ENCODE results near the gene GPD2. TPM values are rescaled to one million over a fixed set of nuclear protein-coding genes. Genes with fewer than 3 reads are reported as not detected.

Gene GPD2
- polyA plus RNA-seq, 1 donor (not counting 4 experiments of a cell fraction or from before 2014, with no cell fraction given) = 27.6 TPM

GRCh38 chr2:156517419-156517818 lies 81.2 kb downstream of the GPD2 start:
- dilution Hi-C loops (cut with MboI; ENCODE audit: extremely low pct_ligation_motif_present, low sequenced_read_pairs) = no loop called here

GRCh38 chr2:156518138-156518537 lies 82.0 kb downstream of the GPD2 start:
- Histone ChIP-seq H3K4me1 (ENCODE audit: control insufficient read depth, extremely low read depth, insufficient read depth, low read length) (no peaks in the 10 kb centered on the region), H3K4me2 (ENCODE audit: control insufficient read depth, extremely low read depth, insufficient read depth, low read depth, low read length) (no peak overlapping the region), H3K9ac (ENCODE audit: control insufficient read depth, extremely low read depth, insufficient read depth, low read length) (no peak overlapping the region), H2AFZ (ENCODE audit: control insufficient read depth, low read length) (no peak overlapping the region), H3K9me3 (ENCODE audit: control insufficient read depth, low read depth, low read length) (no peaks in the 10 kb centered on the region), H3K4me3 (ENCODE audit: control insufficient read depth in 2 of 3, extremely low read depth in 1 of 3, insufficient read depth in 2 of 3, low read depth in 1 of 3, low read length in 3 of 3) (no peak overlapping the region), H4K20me1 (ENCODE audit: control insufficient read depth, extremely low read depth, insufficient read depth, low read length) (no peaks in the 10 kb centered on the region), H3K9me1 (ENCODE audit: control insufficient read depth, extremely low read depth, insufficient read depth, low read length) (no peaks in the 10 kb centered on the region), H3K79me2 (ENCODE audit: control insufficient read depth, insufficient read depth, low read length) (no peaks in the 10 kb centered on the region), H3K27ac (ENCODE audit: control insufficient read depth, insufficient read depth, low read length) (no peak overlapping the region), H3K27me3 (ENCODE audit: control insufficient read depth, extremely low read depth, insufficient read depth, low read length) (no peaks in the 10 kb centered on the region), H3K36me3 (ENCODE audit: control insufficient read depth in 2 of 2, extremely low read depth in 1 of 2, insufficient read depth in 2 of 2, low read length in 2 of 2) (peaks cover 1 to 2% of the 10 kb centered on the region in 2 experiments)
- dilution Hi-C loops (cut with MboI; ENCODE audit: extremely low pct_ligation_motif_present, low sequenced_read_pairs) = no loop called here
- TF ChIP-seq EZH2 (IDR thresholded peaks at IDR 0.05; ENCODE audit: low read length) = no peak
- DNase-seq (ENCODE audit: low read depth, low spot score) (no peak), FAIRE-seq (no peak)

More at GRCh38 chr2:156517419-156517818, 81.2 kb downstream of the GPD2 start:
- Histone ChIP-seq H3K27ac (ENCODE audit: control insufficient read depth, insufficient read depth, low read length) (no peak overlapping the region), H3K27me3 (ENCODE audit: control insufficient read depth, extremely low read depth, insufficient read depth, low read length) (no peaks in the 10 kb centered on the region), H4K20me1 (ENCODE audit: control insufficient read depth, extremely low read depth, insufficient read depth, low read length) (no peaks in the 10 kb centered on the region), H3K9ac (ENCODE audit: control insufficient read depth, extremely low read depth, insufficient read depth, low read length) (no peak overlapping the region), H3K36me3 (ENCODE audit: control insufficient read depth in 2 of 2, extremely low read depth in 1 of 2, insufficient read depth in 2 of 2, low read length in 2 of 2) (peaks cover 2 to 3% of the 10 kb centered on the region in 2 experiments), H3K4me1 (ENCODE audit: control insufficient read depth, extremely low read depth, insufficient read depth, low read length) (no peaks in the 10 kb centered on the region), H3K4me2 (ENCODE audit: control insufficient read depth, extremely low read depth, insufficient read depth, low read depth, low read length) (no peak overlapping the region), H3K9me3 (ENCODE audit: control insufficient read depth, low read depth, low read length) (no peaks in the 10 kb centered on the region), H3K9me1 (ENCODE audit: control insufficient read depth, extremely low read depth, insufficient read depth, low read length) (no peaks in the 10 kb centered on the region), H3K79me2 (ENCODE audit: control insufficient read depth, insufficient read depth, low read length) (no peaks in the 10 kb centered on the region), H3K4me3 (ENCODE audit: control insufficient read depth in 2 of 3, extremely low read depth in 1 of 3, insufficient read depth in 2 of 3, low read depth in 1 of 3, low read length in 3 of 3) (no peak overlapping the region), H2AFZ (ENCODE audit: control insufficient read depth, low read length) (no peak overlapping the region)
- DNase-seq (ENCODE audit: low read depth, low spot score) = no peak
- FAIRE-seq = peak; percentile 48
- TF ChIP-seq CTCF (optimal IDR thresholded peaks at IDR 0.05 in 1 of 3, IDR thresholded peaks at IDR 0.05 in 1 of 3, conservative IDR thresholded peaks at IDR 0.05 in 1 of 3; ENCODE audit: extremely low read depth in 1 of 3, insufficient read depth in 2 of 3, low read length in 3 of 3) = no peak
- no peak for TF ChIP-seq EZH2 (IDR thresholded peaks at IDR 0.05; ENCODE audit: low read length)

- Histone ChIP-seq H3K4me2 (ENCODE audit: control insufficient read depth, extremely low read depth, insufficient read depth, low read depth, low read length) (no peak overlapping the region), H3K9ac (ENCODE audit: control insufficient read depth, extremely low read depth, insufficient read depth, low read length) (no peak overlapping the region), H2AFZ (ENCODE audit: control insufficient read depth, low read length) (no peak overlapping the region), H3K27me3 (ENCODE audit: control insufficient read depth, extremely low read depth, insufficient read depth, low read length) (no peaks in the 10 kb centered on the region), H3K36me3 (ENCODE audit: control insufficient read depth in 2 of 2, extremely low read depth in 1 of 2, insufficient read depth in 2 of 2, low read length in 2 of 2) (no peaks in the 10 kb centered on the region), H3K4me3 (ENCODE audit: control insufficient read depth in 2 of 3, extremely low read depth in 1 of 3, insufficient read depth in 2 of 3, low read depth in 1 of 3, low read length in 3 of 3) (no peak overlapping the region), H3K27ac (ENCODE audit: control insufficient read depth, insufficient read depth, low read length) (no peak overlapping the region), H3K4me1 (ENCODE audit: control insufficient read depth, extremely low read depth, insufficient read depth, low read length) (no peaks in the 10 kb centered on the region), H4K20me1 (ENCODE audit: control insufficient read depth, extremely low read depth, insufficient read depth, low read length) (no peaks in the 10 kb centered on the region), H3K79me2 (ENCODE audit: control insufficient read depth, insufficient read depth, low read length) (no peaks in the 10 kb centered on the region), H3K9me3 (ENCODE audit: control insufficient read depth, low read depth, low read length) (no peaks in the 10 kb centered on the region), H3K9me1 (ENCODE audit: control insufficient read depth, extremely low read depth, insufficient read depth, low read length) (no peaks in the 10 kb centered on the region)
- DNase-seq (ENCODE audit: low read depth, low spot score) (no peak), FAIRE-seq (no peak)
- dilution Hi-C loops (cut with MboI; ENCODE audit: extremely low pct_ligation_motif_present, low sequenced_read_pairs) = no loop called here
- no peak for TF ChIP-seq CTCF (optimal IDR thresholded peaks at IDR 0.05 in 1 of 3, IDR thresholded peaks at IDR 0.05 in 1 of 3, conservative IDR thresholded peaks at IDR 0.05 in 1 of 3; ENCODE audit: extremely low read depth in 1 of 3, insufficient read depth in 2 of 3, low read length in 3 of 3)
- no peak for TF ChIP-seq EZH2 (IDR thresholded peaks at IDR 0.05; ENCODE audit: low read length)
Observed at GRCh38 chr2:156522864-156523440, 86.8 kb downstream of the GPD2 start.

Data from keratinocyte (primary cell).